Ovary (tissue), 9 donors: ENCODE measurements around the gene NT5DC4. TPM values are rescaled to one million over a fixed set of nuclear protein-coding genes. Genes with fewer than 3 reads are reported as not detected.

Experiments used
- DNase-seq, 5 donors: peaks; one replicate each; pipeline ENCODE4 v3.0.0-alpha.2; 2019 to 2020
- H3K27ac ChIP-seq, 2 donors: fragments of 200-600 bp; one replicate each; pipeline versions ENCODE4 v1.5.1 to v1.8.0; 2019 to 2022
- H3K27me3 ChIP-seq: fragments of 200-600 bp; one replicate; pipeline ENCODE4 v1.8.0; 2022
- H3K36me3 ChIP-seq: fragments of 200-600 bp; sonication (generic); one replicate; pipeline ENCODE4 v1.5.1; 2019
- H3K4me1 ChIP-seq: one replicate; pipeline ENCODE4 v1.8.1; 2013; ENCODE audit warnings: mild to moderate bottlenecking, moderate library complexity; ENCODE audit not compliant: insufficient read depth
- H3K4me3 ChIP-seq: fragments of 200-600 bp; sonication (generic); one replicate; pipeline ENCODE4 v1.5.1; 2017
- H3K9me3 ChIP-seq, 2 donors: fragments of 200-600 bp in 1 of 2; sonication (generic) in 1 of 2; one replicate each; pipeline versions ENCODE4 v1.5.1 to v1.8.1; 2013 to 2019; ENCODE audit warnings: mild to moderate bottlenecking in 1 of 2, moderate library complexity in 1 of 2
- EP300 ChIP-seq: sonication (generic); formaldehyde crosslinking; IDR thresholded peaks from one replicate; pipeline ENCODE4 v1.6.1; 2017; ENCODE audit warnings: antibody characterized with exemption
- POLR2A ChIP-seq: fragments of 450-650 bp; IDR thresholded peaks from one replicate; pipeline ENCODE4 v1.6.1; 2017; ENCODE audit warnings: antibody characterized with exemption, mild to moderate bottlenecking, moderate library complexity
- whole genome bisulfite sequencing, 3 donors: extraction: QIAGEN DNeasy Blood & Tissue Kit in 1 of 3; methylation state at CpG; one replicate each; pipeline versions ENCODE4 v1.1.5 to v1.1.7; 2013 to 2017; 5-methylcytosine and 5-hydroxymethylcytosine counted together
- intact Hi-C, 4 donors: fragments of 100-400 bp; cut with DNase I; formaldehyde crosslinking; loops; one replicate each; pipeline versions ENCODE4 v1.11.0 to v1.15.1; 2022 to 2023
- polyA plus RNA-seq, 2 donors: library from polyadenylated mRNA; stranded (reverse); fragments of 200-250 nt in 1 of 2; fragments of 350-450 nt in 1 of 2; fragmentation: Illumina TruSeq in 1 of 2; extraction: RNeasy Lipid Tissue Mini Kit (QIAGEN cat#74804) in 1 of 2; gene quantifications; one replicate each; pipeline ENCODE4 v1.2.3, GENCODE V29; 2013 to 2014
- total RNA-seq, 7 donors: library from RNA; depleted of rRNA in 2 of 7; stranded (reverse); fragments of >200 nt in 2 of 7; fragmentation: NEBNext Ultra II Directional in 3 of 7; extraction: Animal tissue kit (Norgen Biotek cat#: 25700) in 3 of 7; gene quantifications; one replicate each; pipeline versions ENCODE4 v1.1.0 to v1.2.4, GENCODE V29; 2016 to 2023
- TF ChIP-seq, protein P1 (sequence below), 3 donors: fragments of 450-650 bp in 2 of 3; fragments of 200-600 bp in 1 of 3; IDR thresholded peaks; one replicate each; pipeline versions ENCODE4 v1.5.1 to v1.8.0; 2016 to 2022; ENCODE audit warnings: antibody characterized with exemption in 3 of 3, mild to moderate bottlenecking in 1 of 3
- donor health status: DM: no; HTN: no; CAD: no; lungs with moderate emphysema.
- donor health status: DM: no; HTN: no; CAD: no.
- donor health status: Bipolar disorder and iron deficiency.
- donor health status: DM: yes; HTN: yes; CAD: no.
- donor health status: DM: no; HTN: no; CAD: no.
- donor health status: DM: yes; HTN: yes; CAD: no.

Gene NT5DC4
- total and polyA plus RNA-seq, 9 donors, result not detected

DNA sequence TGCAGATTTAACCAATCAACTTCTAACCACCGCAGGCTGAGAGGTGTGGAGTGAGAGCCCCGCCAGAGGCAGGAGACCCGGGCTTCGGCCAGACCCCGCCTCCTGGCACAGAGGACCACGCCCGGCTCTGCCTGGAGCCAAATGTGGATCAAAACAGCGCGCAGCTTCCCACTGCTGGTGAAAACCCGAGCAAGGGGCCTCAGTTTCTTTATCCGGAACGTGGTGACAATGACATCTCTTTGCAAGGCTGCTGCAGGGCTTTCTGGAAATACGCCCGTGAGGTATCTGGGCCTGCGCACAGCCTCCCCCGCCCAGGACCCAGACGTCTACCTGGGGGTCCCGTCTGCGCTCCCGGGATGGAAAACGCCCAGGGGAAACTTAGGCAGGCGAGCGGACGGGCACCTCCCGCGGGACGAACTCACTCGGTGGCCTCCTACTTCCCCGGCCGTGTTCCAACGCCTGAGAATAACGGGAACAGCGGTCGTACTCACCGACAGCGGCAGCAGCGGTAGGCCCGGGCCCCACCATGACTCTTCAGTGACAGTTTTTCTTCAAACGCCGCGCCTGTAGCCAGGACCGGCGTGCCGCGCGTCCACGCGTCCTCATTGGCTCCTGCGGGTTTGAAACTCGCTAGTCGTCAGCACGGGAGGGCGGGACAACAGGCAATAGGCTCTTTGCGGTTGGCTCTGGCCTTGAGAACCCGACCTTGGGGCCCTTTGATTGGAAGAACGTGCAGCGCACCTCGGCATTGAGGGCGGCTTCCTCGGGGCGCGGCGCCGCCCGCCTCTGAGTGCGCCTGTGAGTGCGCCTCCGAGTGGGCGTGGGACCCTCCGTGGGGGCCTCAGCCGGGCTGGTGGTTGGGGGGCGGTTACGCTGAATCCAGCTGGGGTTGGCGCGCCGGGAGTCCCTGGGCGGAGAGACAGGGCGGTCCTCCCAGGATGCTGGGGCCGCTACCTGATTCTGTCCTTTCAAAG lies 43.5 kb downstream of the NT5DC4 start, which contains the start of gene CKAP2L:
CKAP2L (minus strand) TSS at position 539 of the 974 bp plus-strand sequence; CDS start at position 528, 11 bp downstream.
- 0 to 1% (median 1%) methylated on average over 67 to 79 of the region's 79 CpGs for WGBS, 3 donors
- Histone ChIP-seq H3K36me3 (no peaks in the 10 kb centered on the region), H3K4me3 (peak within 1 kb of the TSS; percentile 64), H3K27ac (no peak within 1 kb of the TSS), H3K4me1 (peaks cover 4% of the 10 kb centered on the region), H3K9me3 (no peaks in the 10 kb centered on the region), H3K27me3 (no peaks in the 10 kb centered on the region)
- no peak for TF ChIP-seq EP300
- TF ChIP-seq POLR2A, result no peak
- TF ChIP-seq, protein P1, sequence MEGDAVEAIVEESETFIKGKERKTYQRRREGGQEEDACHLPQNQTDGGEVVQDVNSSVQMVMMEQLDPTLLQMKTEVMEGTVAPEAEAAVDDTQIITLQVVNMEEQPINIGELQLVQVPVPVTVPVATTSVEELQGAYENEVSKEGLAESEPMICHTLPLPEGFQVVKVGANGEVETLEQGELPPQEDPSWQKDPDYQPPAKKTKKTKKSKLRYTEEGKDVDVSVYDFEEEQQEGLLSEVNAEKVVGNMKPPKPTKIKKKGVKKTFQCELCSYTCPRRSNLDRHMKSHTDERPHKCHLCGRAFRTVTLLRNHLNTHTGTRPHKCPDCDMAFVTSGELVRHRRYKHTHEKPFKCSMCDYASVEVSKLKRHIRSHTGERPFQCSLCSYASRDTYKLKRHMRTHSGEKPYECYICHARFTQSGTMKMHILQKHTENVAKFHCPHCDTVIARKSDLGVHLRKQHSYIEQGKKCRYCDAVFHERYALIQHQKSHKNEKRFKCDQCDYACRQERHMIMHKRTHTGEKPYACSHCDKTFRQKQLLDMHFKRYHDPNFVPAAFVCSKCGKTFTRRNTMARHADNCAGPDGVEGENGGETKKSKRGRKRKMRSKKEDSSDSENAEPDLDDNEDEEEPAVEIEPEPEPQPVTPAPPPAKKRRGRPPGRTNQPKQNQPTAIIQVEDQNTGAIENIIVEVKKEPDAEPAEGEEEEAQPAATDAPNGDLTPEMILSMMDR (IDR thresholded peaks at IDR 0.05), result no peak
- intact Hi-C loops, result no loop called here
- peak; percentile 72 to 90 (median 82) for DNase-seq

DNA sequence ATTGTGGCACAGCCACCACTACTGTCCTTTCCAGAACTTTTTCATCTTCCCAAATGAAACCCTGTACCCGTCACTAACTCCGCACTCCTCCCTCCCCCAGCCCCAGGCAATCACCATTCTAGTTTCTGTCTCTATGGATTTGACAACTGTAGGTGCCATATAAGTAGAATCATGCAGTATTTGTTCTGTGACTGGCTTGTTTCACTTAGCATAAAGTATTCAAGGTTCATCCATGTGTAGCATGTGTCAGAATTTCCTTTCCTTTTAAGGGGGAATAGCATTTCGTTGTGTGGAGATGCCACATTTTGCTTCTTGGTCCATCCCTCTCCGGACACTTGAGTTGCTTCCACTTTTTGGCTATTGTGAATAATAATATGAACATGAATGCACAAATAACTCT lies 44.4 kb downstream of the NT5DC4 start:
- peaks cover 4% of the 10 kb centered on the region for H3K4me1 ChIP-seq
- WGBS, 3 donors, result 33 to 51% (median 47%) methylated on average over 4 of the region's 4 CpGs
- peak overlapping the region; percentile 64 for H3K4me3 ChIP-seq

DNA sequence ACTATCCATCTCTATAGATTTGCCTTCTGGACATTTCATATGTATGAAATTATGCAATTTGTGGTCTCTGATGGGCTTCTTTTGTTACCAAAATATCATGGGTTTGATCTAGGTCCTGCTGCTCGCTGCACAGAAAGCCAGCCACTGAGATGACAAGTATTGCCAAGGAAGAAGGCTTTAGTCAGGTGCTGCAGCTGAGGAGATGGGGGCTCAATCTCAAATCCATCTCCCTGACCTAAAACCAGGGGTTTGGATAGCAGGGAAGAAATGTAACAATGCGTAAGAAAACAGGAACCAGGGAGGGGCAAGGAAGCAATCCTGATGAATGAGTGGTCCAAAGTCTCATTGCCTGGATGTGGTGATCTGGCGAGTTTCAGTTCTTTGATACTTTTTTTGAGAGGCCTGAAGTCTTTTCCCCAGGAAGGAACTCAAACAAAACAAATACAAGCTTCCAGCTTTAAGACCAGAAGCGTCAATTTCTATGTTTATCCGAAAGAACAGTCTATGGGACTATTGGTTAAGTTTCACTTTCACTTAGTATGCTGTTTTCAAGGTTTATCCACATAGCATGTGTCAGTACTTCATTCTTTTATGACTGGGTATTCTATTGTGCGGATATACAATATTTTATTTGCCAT lies 47.0 kb downstream of the NT5DC4 start:
- Histone ChIP-seq H3K9me3 (no peaks in the 10 kb centered on the region), H3K4me1 (peaks cover 4% of the 10 kb centered on the region), H3K36me3 (no peaks in the 10 kb centered on the region), H3K27me3 (no peaks in the 10 kb centered on the region), H3K4me3 (no peak overlapping the region), H3K27ac (no peak overlapping the region)
- intact Hi-C loops, result no loop called here
- TF ChIP-seq POLR2A (no peak), EP300 (no peak)
- TF ChIP-seq, protein P1 (IDR thresholded peaks at IDR 0.05), result no peak
- no peak for DNase-seq
- 66 to 84% (median 76%) methylated on average over 6 of the region's 6 CpGs for WGBS, 3 donors

More for the DNA sequence above, 44.4 kb downstream of the NT5DC4 start:
- DNase-seq, result no peak
- Histone ChIP-seq H3K9me3 (no peaks in the 10 kb centered on the region), H3K27me3 (no peaks in the 10 kb centered on the region), H3K27ac (no peak overlapping the region), H3K36me3 (no peaks in the 10 kb centered on the region)
- TF ChIP-seq POLR2A (no peak), EP300 (no peak)
- TF ChIP-seq, protein P1 (IDR thresholded peaks at IDR 0.05), result no peak
- intact Hi-C loops, result no loop called here

DNA sequence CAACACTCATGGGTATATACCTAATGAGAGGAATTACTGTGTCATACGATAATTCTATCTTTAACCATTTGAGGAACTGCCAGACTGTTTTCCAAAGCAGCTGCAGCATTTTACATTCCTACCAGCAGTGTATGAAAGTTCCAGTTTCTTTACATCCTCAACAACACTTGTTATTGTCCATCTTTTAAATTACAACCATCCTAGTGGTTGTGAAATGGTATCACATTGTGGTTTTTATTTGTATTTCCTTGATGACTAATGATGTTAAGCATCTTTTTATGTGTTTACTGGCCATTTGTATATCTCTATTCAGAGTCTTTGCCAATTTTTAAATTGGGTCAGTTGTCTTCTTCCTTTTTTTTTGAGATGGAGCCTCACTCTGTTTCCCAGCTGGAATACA lies 47.6 kb downstream of the NT5DC4 start:
- H3K4me1 ChIP-seq, result peaks cover 4% of the 10 kb centered on the region
- no peaks in the 10 kb centered on the region for H3K27me3 ChIP-seq
- H3K36me3 ChIP-seq, result no peaks in the 10 kb centered on the region
- H3K27ac ChIP-seq, result no peak overlapping the region
- WGBS, 3 donors, result 48 to 61% (median 60%) methylated on average over 1 of the region's 1 CpG
- no peak overlapping the region for H3K4me3 ChIP-seq
- DNase-seq, result no peak
- TF ChIP-seq, protein P1 (IDR thresholded peaks at IDR 0.05), result no peak
- TF ChIP-seq EP300 (no peak), POLR2A (no peak)
- intact Hi-C loops, result no loop called here
- H3K9me3 ChIP-seq, result no peaks in the 10 kb centered on the region
